Measurements from ENCODE around the gene FBXO9.
A peak's percentile ranks its signal among the peaks of the same experiment; 100 is the strongest.

DNA sequence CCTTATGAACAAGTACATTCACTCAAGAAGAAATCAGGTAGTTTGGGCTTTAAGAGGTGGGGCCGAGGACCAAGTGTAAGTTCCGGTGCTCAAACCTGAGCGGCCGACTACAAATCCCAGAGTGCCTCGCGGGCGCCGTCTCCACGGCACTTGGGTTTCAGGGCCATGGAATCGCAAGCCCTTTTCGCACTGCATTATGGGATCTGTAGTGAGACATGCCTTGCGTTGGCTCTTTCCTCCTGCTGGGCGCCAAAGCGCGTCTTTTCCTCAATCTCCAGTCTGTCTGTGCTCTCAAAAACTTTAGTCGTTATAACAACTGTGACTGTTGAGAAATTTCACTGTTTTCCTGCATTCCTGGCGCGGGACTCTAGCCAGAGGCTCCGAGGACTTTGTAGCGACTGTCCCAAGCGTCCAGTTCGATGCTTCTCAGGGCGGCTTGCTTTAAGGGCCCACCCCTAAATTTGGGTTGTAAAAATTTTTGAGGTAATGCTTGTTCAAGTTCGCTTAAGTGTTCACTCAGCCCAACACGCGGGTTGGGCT, 408 bp upstream of the FBXO9 start:
- TF ChIP-seq POLR2A (IDR thresholded peaks at IDR 0.05; ENCODE audit: borderline replicate concordance, extremely low read depth, insufficient read depth, insufficient read length): peak; percentile 17
- TF ChIP-seq, protein P1, sequence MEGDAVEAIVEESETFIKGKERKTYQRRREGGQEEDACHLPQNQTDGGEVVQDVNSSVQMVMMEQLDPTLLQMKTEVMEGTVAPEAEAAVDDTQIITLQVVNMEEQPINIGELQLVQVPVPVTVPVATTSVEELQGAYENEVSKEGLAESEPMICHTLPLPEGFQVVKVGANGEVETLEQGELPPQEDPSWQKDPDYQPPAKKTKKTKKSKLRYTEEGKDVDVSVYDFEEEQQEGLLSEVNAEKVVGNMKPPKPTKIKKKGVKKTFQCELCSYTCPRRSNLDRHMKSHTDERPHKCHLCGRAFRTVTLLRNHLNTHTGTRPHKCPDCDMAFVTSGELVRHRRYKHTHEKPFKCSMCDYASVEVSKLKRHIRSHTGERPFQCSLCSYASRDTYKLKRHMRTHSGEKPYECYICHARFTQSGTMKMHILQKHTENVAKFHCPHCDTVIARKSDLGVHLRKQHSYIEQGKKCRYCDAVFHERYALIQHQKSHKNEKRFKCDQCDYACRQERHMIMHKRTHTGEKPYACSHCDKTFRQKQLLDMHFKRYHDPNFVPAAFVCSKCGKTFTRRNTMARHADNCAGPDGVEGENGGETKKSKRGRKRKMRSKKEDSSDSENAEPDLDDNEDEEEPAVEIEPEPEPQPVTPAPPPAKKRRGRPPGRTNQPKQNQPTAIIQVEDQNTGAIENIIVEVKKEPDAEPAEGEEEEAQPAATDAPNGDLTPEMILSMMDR (IDR thresholded peaks at IDR 0.05 in 2 of 3, conservative IDR thresholded peaks at IDR 0.05 in 1 of 3; ENCODE audit: borderline replicate concordance in 1 of 3, insufficient read depth in 1 of 3, low read depth in 2 of 3, low read length in 2 of 3): no peak
- TF ChIP-seq, protein P2, sequence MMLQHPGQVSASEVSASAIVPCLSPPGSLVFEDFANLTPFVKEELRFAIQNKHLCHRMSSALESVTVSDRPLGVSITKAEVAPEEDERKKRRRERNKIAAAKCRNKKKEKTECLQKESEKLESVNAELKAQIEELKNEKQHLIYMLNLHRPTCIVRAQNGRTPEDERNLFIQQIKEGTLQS (IDR thresholded peaks at IDR 0.05): no peak
- TF ChIP-seq, protein P3, sequence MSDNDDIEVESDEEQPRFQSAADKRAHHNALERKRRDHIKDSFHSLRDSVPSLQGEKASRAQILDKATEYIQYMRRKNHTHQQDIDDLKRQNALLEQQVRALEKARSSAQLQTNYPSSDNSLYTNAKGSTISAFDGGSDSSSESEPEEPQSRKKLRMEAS (IDR thresholded peaks at IDR 0.05): peak; percentile 47
- TF ChIP-seq CEBPB (IDR thresholded peaks at IDR 0.05; ENCODE audit: low read depth): no peak
- no peak for TF ChIP-seq RAD21 (IDR thresholded peaks at IDR 0.05; ENCODE audit: low read depth)
- TF ChIP-seq SRF (IDR thresholded peaks at IDR 0.05; ENCODE audit: low read depth): 0 out of 2 replicates have a peak, but pooled peaks have one; percentile 18
- no peak for TF ChIP-seq POLR2AphosphoS5 (IDR thresholded peaks at IDR 0.05; ENCODE audit: low read depth, low read length)
- no peak for TF ChIP-seq ZFX (IDR thresholded peaks at IDR 0.05)
- TF ChIP-seq EGR1 (IDR thresholded peaks at IDR 0.05; ENCODE audit: low read depth): no peak
- no peak for TF ChIP-seq YY1 (IDR thresholded peaks at IDR 0.05; ENCODE audit: extremely low read depth, insufficient replicate concordance, low read depth, low read length)
- no peak for TF ChIP-seq EZH2 (IDR thresholded peaks at IDR 0.05)
- TF ChIP-seq SIN3A (IDR thresholded peaks at IDR 0.05; ENCODE audit: low read depth): peak; percentile 70
- no peak for TF ChIP-seq REST (IDR thresholded peaks at IDR 0.05; ENCODE audit: low read depth)

Data from HCT116 (cell line).